GM19043 (cell line): ENCODE measurements around the gene ASCL2.

Experiments
- ATAC-seq: cut with Tn5 transposase; IDR thresholded peaks from one replicate; pipeline ENCODE4 v1.9.1; 2021; ENCODE audit warnings: low read depth; ENCODE audit not compliant: unreplicated experiment

The ASCL2 gene

DNA sequence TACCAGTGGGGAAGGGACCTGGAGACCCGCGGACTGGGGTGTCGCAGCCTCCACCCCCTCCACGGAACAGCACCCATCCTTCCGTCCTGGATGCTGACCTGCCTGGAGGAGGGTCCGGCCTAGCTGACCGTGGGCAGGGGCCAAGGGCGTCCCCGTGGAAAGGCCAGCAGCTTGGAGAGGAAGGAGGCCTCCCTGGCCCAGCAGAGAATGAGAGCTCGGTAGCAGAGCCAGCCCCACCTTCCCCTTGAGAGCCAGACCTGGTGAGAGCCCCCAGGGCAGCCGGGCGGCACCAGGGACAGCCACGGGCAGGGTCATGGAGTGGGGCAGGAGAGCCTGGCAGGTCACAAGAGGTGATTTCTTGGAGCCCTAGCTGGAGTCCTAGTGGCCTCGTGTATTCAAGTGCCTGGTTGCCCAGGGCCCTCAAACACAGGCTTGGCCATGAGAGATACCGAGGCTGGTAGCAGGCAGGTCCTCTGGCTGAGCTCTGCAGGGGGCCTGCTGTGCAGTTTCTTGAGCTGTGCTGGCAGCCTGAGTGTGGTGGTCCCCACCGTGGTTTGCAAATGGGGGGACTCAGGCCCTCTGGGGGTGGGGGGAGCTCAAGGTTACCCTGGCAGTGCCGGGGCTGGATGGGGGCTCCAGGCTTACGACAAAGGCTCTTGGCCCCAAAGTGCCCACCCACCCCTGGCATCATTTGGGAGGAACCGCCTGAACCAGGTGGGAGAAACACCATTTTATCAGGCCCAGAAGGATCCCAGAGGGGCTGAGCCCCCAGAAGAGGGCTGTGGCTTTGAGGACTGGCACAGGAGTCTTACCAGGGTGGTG is 39.1 kb upstream of the ASCL2 start:
- no peak for ATAC-seq

DNA sequence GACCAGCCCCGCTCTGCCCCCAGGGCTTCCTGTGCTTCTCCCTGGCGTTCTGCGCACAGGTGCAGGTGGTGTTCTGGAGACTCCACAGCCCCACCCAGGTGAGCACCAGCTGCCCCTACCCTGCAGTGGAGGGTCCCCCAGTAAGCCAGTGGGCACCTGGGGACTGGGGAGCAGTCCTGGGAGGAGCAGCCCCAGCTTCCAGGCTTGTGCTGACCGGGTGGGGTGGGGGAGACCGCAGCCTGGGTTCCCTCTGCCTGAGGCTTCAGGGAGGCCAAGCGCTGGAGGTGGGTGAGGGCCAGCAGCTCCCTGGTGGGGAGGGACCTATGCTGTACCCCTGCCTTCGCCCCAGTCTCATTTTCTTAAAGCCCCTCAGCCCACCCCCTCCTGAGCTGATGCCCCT is 38.3 kb upstream of the ASCL2 start:
- no peak for ATAC-seq

DNA sequence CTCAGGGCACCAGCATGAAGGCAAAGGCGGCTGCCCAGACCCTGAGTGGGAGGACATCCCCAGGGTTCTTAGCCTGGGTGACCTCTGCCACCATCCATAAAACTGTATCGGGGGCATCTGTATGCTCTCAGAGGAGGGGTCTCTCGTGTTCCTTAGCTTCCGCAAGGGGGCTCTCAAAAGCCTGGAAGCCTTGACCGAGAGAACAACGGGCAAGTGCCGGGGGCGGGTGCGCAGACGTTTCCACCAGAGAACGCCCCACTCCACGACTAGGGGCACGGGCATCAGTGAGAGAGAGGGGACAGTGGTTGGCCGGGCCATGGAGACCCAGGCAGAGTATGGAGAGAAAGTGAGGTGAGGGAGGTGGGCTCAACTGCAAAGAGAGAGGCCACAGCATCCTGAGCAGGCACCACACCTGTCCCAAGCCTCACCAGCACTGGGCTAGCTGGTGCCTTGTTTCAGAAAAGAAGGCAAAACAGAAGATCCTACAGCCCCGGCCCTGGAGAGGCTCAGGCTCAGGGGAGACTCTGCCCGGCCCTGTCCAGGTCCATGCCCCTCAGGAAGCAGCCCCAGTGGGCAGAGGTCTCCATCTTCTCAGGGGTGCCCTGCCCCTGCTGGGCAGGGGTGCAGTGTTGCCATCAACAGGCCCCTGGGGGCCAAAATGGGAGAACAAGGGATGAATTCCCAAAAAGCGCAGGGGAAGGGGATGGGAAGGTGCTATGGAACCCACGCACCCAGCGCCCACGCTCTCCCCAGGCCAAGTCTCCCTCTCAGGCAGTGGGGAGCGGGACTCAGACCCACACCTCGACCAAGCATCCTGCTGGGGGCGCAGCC is 37.3 kb upstream of the ASCL2 start:
- no peak for ATAC-seq

DNA sequence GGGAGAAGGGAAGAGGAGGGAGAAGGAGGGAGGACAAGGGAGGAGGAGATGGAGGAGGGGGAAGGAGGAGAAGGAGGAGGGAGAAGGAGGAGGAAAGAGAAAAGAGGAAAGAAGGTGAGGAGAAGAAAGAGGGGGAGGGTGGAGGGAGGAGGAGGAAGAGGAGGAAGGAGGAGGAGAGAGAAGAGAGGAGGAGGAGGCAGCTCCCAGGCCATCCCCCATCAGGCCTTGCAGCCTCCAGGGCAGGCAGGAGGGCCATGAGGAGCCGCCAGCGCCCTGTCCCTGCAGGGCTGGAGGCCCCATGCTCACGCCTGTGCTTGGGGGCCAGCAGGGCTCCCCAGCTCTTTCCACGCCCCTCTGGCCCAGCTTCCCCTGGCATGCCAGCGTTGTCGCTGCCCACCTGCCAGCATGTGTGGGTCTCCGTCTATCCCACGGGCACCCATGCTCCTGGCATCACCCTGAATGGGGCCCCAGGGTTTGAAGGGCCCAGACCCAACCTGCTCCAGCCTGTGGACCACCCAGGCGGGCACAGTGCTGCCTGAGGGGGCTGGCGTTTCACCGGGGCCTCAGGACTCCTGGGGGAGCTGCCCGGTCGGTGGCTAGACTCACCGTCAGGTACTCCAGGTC is 36.6 kb upstream of the ASCL2 start:
- no peak for ATAC-seq

DNA sequence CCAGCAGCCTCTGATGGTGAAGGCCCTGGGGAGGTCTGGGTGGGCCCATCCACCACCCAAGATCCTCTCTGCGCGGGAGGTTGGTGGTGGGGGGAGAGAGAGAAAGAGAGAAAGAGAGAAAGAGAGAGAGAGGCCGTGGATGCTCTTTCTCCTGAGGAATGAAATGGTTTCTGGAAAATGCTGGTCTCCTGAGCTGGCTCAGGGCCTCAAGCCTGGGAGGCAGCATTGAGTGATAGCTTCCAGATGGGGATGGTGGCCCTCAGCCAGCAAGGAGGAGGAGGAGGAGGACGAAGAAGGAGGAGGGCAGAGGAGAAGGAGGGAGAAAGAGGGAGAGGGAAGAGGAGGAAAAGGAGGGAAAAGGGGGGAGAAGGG is 36.0 kb upstream of the ASCL2 start:
- no peak for ATAC-seq

DNA sequence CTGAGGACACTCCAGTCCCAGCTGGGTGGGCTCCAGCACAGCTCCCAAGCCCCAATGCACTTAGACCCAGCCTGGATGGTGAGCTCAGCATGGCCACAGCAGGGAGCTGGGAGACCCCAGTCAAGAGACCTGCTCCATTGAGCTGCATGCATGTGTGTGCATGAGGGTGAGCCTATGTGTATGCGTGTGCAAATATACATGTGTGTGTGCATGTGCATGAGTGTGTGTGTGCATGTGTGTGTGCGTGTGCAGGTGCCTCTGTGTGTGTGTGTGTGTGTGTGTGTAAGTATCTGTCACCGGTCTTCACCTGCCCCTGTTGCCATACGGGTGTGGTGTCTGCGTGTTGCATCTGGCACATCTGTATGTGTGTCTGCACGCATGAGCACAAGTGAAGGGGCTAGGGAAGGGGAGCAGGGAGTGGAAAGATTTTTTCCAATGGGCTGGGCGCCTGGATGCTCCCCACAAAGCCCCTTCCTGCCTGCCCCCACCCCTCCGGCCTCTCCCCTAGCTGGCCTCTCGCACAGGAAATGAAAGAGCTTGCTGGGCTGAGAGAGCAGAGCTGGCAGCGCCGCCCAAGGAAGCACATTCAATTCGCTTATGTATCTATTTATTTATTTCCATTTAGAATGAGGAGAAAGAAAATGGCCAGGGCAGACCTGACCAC is 35.5 kb upstream of the ASCL2 start:
- ATAC-seq = no peak

DNA sequence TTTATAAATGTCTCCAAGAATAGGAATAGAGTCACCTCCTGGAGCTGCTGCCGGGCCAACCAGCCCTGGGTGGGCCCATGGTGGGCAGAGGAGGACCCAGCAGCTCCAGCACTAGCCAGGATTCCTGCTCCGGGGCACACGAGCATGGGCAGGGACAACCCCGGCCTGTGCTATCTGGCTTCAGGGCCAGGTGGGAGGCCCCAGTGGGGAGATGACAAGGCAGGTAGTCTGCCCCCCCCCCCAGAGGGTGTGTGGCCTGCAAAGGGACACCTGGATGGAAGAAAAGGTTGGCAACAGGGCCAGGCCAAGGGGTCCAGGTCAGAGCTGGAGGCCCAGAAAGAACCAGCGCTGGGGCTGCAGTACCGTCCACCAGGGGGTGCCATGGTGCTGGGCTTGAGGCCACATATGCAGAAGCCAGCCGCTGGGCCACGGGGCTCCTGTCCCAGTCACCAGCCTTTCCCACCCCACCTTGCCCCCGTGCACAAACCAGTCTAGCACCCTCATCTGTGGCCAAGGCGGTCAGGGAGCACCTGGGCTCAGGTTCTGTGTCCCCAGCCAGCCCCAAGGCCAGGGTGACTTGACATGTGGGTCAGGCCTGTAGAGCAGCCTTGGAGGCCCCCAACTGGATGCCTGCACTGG is 34.9 kb upstream of the ASCL2 start:
- no peak for ATAC-seq

DNA sequence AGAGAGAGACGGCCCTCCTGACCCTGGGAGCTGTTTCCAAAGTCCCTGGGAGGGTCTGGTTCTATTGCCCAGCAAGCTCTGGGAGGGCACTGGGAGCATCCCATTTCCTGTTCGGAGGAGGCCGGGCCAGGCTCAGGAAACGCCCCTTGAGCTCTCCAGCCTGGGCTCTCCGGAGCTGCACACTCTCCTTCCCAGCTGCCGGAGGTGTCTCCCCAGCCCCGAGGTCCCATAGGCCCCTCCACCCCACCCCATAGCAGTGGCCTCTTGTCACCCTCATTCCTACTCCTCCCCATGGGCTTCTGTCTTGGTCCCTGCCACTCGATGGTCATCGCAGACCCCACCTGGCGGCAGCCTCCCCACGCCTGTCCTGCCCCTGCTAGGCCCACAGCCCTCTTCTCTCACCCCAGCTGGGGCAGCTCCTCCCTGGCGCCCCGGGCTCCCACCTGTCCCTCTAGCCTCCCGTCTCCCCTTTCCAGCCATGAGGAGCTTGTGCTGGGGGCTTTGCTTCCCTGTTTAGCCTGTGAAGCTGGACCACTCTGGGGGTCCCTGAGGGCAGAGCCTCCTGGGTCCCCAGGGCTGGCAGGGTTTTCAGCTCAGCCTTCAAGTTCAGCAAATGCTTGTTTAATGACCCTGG is 34.2 kb upstream of the ASCL2 start:
- ATAC-seq = no peak

DNA sequence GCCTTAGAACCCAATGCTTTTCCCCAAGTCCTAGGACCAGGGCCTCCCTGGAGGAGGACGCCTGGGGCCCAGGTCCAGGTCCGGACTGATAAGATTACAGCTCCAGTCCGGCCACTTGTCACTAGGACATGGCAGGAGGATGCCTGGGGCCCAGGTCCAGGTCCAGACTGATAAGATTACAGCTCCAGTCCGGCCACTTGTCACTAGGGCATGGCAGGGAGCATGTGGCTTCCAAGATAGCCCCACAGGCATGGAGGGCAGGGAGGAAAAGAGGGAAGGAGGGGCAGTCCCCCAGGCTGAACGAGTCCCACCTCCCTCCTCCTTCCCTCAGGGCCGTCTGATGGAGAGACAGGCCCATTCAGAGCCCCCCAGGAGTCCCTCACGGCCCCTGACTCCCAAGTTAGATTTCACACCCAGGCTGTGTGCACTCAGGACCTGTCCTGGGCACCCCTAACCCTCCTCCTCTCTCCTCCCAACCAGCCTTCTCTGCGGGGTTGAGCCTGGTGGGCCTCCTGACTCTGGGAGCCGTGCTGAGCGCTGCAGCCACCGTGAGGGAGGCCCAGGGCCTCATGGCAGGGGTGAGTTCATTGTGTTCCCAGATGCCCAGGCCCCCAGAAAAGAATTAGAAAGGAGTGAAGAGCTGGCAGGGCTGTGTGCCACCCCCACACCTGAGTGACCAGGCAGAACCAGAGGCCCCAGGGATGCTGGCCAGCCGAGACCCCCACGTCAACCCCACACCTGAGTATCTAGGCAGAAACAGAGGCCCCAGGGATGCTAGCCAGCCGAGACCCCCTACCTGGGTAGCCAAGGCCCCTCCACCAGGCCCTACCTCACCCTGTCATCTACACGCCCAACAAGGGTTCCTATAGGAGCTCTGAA is 33.5 kb upstream of the ASCL2 start:
- no peak for ATAC-seq

DNA sequence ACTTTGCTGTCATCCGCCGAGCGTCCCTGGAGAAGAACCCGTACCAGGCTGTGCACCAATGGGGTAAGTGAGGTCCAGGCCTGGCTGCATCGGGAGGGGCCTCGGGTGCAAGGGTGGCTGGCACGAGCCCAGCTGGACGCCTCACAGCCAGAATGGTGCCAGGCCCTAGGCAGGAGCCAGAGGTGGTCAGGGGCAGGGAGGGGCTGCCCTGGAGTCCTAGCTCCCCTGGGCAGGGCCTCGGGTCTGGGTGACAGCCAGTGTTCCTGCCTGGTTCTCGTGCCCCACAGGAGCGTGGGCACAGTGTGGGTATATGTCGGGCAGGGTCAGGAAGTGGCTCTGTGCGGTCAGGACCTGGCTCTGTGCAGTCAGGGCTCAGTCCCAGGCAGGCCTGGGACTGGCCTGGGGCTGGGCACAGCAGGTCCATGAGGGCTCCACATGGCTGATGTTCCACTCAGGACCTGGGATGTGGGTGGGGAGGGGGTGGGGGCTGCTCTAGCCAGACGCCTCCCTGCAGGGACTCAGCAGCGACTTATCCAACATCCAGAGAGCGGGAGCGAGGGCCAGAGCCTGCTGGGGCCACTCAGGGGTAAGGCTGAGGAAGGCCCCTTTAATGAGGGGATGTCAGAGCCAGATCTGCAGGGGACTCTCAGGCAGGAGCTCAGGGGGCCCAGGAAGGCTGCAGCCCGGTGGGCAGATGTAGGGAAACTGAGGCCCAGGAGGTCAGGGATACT is 32.7 kb upstream of the ASCL2 start:
- no peak for ATAC-seq

DNA sequence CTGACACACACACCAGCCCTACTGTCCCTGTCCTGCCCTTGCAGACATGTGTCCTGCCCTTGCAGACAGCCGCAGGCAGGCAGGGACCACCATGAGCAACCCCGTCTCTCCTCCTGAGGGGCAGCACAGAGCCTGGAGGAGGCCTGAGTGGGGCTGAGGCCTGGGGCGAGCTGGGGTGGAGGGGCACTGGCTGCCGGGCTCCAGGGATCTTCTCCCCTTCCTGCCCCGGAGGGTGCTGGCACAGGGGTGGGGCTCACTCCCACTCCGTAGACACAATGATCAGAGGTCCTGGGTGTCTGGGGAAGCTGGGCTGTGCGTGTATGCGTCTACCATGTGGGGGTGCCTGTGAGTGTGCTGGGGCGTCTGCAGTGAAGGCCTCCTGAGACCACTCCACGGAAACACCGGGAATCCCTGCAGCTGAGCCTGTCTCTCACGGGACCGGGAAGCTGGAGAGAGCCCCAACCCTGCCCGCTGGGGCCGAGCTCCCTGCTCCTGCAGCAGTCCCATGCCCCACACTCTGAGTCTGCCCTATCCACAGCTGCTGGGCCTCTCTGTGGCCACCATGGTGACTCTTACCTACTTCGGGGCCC is 32.0 kb upstream of the ASCL2 start:
- ATAC-seq = no peak

DNA sequence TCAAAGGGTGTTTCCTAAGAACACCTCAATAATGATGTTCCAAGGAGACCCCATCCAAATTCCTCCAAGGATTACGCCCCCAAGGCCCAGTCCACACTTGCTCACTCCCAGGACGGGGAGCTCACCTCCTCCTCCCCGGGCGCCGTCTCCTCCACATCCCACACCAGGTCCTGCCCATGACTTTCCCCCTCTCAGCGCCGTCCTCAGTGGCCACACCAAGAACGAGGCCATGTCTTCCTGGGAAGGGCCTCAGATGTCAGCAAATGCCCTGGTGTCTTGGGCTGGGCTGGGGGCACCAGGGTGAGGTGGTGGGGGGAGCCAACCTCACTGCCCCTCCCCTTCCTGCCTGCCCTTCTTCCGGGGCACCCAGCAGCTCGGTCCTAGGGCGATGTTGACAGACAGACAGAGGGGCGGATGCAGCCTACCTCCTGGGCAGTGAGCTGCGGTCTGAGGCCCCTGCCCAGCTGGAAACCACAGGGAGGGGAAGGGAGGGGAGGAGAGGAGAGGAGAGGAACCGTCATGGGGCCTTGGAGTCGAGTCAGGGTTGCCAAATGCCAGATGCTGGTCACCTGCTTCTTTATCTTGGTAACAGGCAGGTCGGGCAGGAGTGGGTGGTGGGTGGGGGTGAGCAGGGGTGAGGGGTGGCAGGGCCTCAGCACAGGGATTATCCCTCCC is 31.4 kb upstream of the ASCL2 start, which contains the start of the genes C11orf21 and TSPAN32:
TSS of gene C11orf21 (minus strand) at position 288 of the 675 bp plus-strand sequence. CDS start at position 178, 110 bp downstream.
TSS of gene TSPAN32 (plus strand) at position 383 of the 675 bp plus-strand sequence. CDS start at position 520, 137 bp downstream.
- no peak for ATAC-seq

DNA sequence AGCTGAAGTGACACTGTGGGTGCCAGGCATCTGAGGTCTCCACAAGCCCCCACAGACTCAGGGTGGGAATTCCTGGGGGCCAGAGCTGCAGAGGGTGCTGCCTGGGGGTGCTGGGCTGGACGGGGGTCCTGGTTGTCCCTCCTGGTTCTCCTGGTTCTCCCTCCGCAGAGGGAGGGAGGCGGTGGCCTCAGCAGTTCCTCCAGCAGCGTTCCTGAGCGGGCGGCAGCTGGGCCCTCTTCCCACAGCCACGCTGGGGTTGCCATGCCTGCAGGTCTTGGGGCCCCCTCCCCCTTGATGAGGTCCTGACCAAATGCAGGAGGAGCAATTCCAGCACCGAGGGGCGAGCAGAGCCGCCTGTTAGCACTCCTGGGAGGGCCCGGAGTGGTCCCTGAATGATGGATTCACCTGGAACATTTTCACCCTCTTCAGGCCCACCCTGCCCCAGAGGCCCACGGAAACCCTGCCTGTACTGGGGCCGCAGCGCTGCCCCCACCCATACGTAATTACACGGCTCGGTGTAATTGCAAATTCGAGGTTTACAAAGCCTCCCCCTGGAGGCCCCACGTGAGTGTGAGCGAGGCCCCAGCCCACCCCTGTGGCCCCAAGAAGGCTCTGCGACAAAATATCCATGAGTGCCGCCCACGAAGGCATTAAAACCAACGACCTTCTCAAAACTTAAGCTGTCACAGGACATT is 30.7 kb upstream of the ASCL2 start:
- no peak for ATAC-seq

DNA sequence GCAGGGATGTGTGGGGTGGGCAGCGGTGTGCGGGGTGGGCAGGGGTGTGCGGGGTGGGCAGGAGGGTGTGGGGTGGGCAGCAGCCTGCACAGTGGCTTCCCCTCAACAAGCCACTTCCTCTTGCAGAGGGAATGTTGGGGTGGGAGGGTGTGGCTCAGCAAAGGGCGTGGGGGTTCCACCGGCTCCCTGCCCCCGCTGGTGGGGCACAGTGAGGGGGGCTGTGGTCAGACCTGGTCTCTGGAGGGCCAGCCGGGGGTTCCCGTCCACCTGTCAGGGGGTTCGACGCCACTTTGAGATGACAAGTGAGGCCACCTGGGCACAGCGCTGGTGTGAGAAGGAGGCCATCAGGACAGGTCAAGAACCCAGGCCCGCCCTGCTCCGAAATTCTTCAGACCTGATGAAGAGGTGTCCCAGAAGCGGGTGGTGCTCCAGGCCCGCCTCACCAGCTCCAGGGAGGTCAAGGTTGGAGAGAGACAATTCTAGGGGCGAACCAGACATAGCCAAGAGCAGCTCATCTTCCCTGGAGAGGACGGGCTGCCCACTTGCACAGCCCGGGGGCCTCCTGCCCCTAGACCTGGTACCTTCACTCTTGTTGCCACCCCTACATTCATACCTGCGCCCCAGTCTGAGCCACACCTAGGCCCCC is 30.0 kb upstream of the ASCL2 start:
- ATAC-seq = no peak

DNA sequence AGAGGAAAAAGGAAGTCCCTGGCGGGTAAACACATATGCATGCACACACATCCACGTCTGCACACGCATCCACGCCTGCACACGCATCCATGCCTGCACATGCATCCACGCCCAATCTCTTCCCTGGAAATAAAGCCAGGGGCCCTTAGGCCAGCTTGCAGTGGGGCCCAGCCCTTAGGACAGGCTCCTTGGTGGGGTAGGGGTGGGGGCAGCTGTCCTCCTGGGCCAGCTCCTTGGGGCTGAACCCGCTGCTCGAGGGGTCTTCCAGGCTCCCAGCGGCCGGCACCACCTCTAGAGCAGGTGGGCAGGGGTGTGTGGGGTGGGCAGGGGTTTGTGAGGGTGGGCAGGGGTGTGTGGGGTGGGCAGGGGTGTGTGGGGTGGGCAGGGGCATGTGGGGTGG is 29.4 kb upstream of the ASCL2 start:
- ATAC-seq = no peak
